GM10847 (cell line): ENCODE data around the gene MEF2D.
A peak's percentile ranks its signal among the peaks of the same experiment; 100 is the strongest.

Experiments
- POLR2A ChIP-seq: IDR thresholded peaks from 2 replicates; pipeline ENCODE4 v1.6.1; 2011; ENCODE audit not compliant: insufficient read length; ENCODE audit errors: extremely low read depth

The MEF2D gene

GRCh38 chr1:156461781-156462647, 38.6 kb downstream of the MEF2D start:
- no peak for TF ChIP-seq POLR2A

DNA sequence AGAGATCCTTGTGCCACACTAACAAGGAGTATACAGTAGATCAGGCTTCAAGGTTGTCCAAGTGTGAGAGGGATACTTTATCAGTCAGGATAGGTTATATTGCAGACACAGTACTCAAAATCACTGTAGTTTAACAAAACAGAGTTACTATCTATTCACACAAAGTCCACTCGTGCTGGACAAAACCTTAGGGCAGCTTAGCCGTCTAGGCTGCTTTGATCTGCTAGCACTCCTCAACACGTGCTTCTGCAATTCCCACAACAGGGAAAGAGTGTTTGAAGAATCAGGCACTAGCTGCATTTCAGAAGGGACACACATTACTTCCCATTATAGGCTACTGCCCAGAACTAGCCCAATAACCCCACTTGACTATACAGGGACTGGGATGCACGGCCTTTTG, 39.5 kb downstream of the MEF2D start:
- no peak for TF ChIP-seq POLR2A

DNA sequence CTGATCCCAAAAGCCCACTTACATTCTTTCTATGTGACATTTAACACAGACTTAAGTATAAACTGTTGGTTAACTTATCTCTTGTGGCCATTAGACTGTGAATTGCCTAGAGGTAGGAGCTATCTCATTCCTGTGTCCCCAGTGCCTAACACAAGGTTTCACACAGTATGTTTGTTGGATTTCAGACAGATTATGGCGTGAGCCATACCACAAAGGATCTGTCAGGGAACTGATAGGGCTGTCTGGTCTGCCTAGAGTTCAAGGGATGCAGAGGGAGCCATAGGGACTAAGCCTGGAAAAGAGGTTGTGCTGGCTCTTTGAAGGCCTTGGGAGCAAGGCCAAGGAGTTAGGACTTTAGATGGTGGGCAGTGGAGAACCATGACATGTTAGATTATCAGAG, 40.0 kb downstream of the MEF2D start:
- no peak for TF ChIP-seq POLR2A

GRCh38 chr1:156458181-156458503, 42.4 kb downstream of the MEF2D start:
- TF ChIP-seq POLR2A = no peak

- peak; percentile 75 for TF ChIP-seq POLR2A
Measured at GRCh38 chr1:156456625-156457465, 43.7 kb downstream of the MEF2D start.

GRCh38 chr1:156455362-156455761, 45.2 kb downstream of the MEF2D start:
- no peak for TF ChIP-seq POLR2A

GRCh38 chr1:156452907-156453306, 47.7 kb downstream of the MEF2D start:
- no peak for TF ChIP-seq POLR2A

GRCh38 chr1:156451505-156452160, 48.9 kb downstream of the MEF2D start:
- TF ChIP-seq POLR2A = no peak

GRCh38 chr1:156448134-156448967, 52.2 kb downstream of the MEF2D start:
- no peak for TF ChIP-seq POLR2A

DNA sequence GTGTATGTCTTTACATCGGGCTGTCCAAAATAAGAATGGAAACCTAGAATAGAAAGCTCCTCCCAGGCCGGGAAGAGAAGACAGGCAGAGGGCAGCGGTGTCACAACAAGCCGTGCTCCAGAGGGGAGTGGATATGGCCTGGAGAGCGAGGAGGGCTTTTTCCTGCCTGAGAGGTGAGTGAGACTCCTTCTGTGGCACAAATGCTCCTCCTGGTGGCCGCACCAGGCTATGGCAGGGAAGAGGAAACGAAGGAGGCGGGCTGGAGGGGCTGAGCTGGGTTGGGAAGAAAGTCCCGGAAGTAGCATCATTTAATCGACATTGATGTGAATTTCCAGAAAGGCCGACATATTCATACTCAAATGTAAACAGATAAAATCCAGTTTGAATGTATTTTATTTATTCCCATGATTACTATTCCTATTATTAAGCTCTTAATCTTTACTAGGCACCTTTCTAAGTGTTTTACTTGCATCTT, 54.7 kb downstream of the MEF2D start:
- TF ChIP-seq POLR2A = no peak

GRCh38 chr1:156444407-156445001, 56.1 kb downstream of the MEF2D start:
- no peak for TF ChIP-seq POLR2A

DNA sequence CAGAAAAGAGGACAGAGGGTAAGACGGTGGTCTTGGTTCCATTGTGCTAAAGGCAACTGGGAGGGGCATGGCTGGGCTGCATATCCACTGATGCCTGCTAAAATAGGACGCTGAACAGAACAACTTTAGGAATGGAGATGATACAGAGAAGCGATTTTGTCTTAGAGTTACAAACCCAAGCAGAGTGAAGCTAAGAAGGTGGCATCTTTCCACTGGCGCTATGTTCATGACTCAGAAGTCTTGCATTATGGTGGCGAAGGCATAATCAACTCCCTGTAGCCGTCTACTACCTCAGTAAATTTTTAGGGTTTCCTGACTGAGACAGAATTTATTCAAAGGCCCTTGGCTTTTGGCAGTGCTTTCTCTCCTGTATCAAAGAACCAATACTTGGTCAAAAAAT, 57.3 kb downstream of the MEF2D start:
- no peak for TF ChIP-seq POLR2A

GRCh38 chr1:156440654-156441437, 59.7 kb downstream of the MEF2D start:
- TF ChIP-seq POLR2A = no peak

GRCh38 chr1:156439777-156440183, 60.8 kb downstream of the MEF2D start:
- TF ChIP-seq POLR2A = no peak
